Stimulated activated CD4-positive, alpha-beta T cell treated with anti-CD3 and anti-CD28 coated beads, Interleukin-15, amount 100 ng/mL, for 48 hours (primary cell): Measurements from ENCODE around the gene AOX1.
"Not testable (repeated sequence)": the region's sequence is repeated elsewhere in the genome, so short reads cannot be mapped to it uniquely, and the experiment has no call there.

Experiments used
- DNase-seq, 2 donors: peaks; one replicate each; pipeline ENCODE4 v3.0.0-alpha.2; 2020; ENCODE audit warnings: low read depth in 2 of 2

AOX1 gene

GRCh38 chr2:200700856-200701255 lies 115.0 kb downstream of the AOX1 start:
- no peak for DNase-seq

- no peak for DNase-seq
Observed at GRCh38 chr2:200702044-200702443, 116.2 kb downstream of the AOX1 start.

GRCh38 chr2:200702646-200703118 lies 116.9 kb downstream of the AOX1 start:
- DNase-seq: peak; percentile 56 to 70

- peak; percentile 16 to 21 for DNase-seq
Observed at GRCh38 chr2:200703127-200703925, 117.5 kb downstream of the AOX1 start.

- no peak for DNase-seq
Observed at GRCh38 chr2:200703926-200704637, 118.3 kb downstream of the AOX1 start.

GRCh38 chr2:200705305-200706041 lies 119.7 kb downstream of the AOX1 start:
- no peak for DNase-seq

- DNase-seq: no peak
Observed at GRCh38 chr2:200708943-200709342, 123.1 kb downstream of the AOX1 start.

- DNase-seq: peak; percentile 93 to 98
Observed at GRCh38 chr2:200713003-200713703, 127.3 kb downstream of the AOX1 start.

GRCh38 chr2:200713704-200714064 lies 127.9 kb downstream of the AOX1 start:
- DNase-seq: no peak

- not testable (repeated sequence) for DNase-seq
Observed at GRCh38 chr2:200715014-200715413, 129.2 kb downstream of the AOX1 start.

GRCh38 chr2:200716386-200716785 lies 130.6 kb downstream of the AOX1 start:
- DNase-seq: no peak
